Measurements from ENCODE around the gene HGFAC.
A peak's percentile ranks its signal among the peaks of the same experiment; 100 is the strongest.

HGFAC gene

DNA sequence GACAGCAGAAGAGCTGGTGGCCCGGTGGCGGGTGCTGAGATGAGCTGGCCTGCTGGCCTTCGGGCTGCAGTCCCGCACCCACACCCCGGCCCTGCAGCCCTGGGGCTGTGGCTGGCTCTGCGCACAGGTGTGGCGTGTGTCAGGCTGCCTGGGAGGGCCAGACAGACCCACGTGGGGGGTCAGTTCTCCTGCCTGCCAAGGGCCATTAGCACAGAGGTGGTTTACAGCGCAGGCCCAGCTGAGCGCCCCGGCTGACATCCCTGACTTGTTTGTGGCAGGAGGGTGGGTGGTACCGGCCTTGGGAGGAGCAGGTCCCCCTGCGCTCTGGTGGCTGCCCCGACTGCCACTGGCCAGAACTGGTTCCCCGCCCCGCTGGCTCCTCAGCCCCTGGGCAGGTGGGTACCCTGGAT is 9.4 kb upstream of the HGFAC start:
- TF ChIP-seq, protein P1, sequence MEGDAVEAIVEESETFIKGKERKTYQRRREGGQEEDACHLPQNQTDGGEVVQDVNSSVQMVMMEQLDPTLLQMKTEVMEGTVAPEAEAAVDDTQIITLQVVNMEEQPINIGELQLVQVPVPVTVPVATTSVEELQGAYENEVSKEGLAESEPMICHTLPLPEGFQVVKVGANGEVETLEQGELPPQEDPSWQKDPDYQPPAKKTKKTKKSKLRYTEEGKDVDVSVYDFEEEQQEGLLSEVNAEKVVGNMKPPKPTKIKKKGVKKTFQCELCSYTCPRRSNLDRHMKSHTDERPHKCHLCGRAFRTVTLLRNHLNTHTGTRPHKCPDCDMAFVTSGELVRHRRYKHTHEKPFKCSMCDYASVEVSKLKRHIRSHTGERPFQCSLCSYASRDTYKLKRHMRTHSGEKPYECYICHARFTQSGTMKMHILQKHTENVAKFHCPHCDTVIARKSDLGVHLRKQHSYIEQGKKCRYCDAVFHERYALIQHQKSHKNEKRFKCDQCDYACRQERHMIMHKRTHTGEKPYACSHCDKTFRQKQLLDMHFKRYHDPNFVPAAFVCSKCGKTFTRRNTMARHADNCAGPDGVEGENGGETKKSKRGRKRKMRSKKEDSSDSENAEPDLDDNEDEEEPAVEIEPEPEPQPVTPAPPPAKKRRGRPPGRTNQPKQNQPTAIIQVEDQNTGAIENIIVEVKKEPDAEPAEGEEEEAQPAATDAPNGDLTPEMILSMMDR (IDR thresholded peaks at IDR 0.05; ENCODE audit: control insufficient read depth, extremely low read depth, insufficient read depth): no peak
- DNase-seq (ENCODE audit: low read depth): no peak
- H3K4me3 ChIP-seq (ENCODE audit: low read depth, low read length): no peak overlapping the region

DNA sequence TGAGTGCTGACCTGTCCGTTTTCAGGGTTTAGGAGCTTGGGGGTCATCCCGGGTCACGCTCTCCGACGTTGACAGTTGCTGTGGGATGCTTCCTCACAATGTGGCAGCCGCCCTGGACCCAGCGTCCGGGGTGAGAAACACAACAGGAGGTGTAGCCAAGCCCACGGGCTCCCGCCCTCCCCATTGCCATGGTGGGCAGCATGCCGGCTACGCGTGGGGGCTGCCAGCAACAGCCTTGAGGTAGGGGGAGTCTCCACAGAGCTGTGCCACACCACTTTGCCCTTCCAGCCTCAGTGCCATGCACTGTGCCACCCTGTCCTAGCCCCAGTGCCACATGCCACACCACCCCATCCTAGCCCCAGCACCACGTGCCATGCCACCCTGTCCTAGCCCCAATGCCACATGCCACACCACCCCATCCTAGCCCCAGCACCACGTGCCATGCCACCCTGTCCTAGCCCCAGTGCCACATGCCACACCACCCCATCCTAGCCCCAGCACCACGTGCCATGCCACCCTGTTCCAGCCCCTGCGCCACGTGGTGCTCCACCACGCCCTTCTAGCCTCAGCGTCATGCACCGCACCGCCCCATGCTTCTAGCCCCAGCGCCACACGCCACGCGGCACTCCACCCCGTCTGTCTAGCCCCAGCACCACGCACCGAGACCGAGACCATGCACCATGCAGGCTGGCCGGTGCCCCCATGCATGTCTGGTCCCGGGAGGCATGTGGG is 8.5 kb upstream of the HGFAC start:
- H3K4me3 ChIP-seq (ENCODE audit: low read depth, low read length): no peak overlapping the region
- TF ChIP-seq, protein P1 (IDR thresholded peaks at IDR 0.05; ENCODE audit: control insufficient read depth, extremely low read depth, insufficient read depth): no peak
- DNase-seq (ENCODE audit: low read depth): no peak

DNA sequence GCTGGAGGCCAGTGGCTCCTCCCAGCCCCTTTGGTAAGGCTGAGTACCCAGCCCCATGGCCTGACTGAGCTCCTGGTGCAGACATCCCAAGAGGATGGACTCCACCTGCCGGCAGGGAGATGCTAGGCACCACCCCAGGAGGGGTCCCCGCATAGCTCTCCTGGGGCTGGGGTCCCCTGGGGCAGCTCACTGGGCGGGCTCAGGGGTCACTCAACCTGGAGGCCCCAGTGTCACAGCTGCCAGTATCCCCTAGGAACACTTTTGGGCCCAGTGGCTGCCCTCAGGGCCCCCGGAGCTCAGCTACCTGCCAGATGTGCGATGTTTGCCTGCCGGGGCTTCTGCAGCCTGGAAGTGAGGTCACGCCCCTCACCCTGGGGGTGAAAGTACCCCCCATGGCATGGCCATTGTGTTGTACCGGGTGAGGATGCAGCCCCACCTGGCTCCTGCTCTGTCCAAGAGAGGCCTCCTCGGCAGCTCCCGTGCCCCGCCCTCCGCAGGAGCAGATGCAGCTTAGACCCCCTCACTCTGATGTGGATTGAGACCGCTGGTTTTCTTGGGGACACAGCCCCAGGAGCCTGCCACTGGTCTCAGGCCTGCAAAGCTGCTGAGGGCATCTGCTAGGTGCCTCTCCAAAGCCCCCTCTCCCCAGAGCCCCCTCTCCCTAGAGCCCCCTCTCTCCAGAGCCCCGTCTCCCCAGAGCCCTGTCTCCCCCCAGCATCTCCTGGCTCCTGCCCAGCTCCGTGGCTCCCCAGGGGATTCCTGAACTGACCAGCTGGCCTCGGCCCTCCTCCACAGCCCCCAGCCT is 6.7 kb upstream of the HGFAC start:
- DNase-seq (ENCODE audit: low read depth): no peak
- no peak overlapping the region for H3K4me3 ChIP-seq (ENCODE audit: low read depth, low read length)
- TF ChIP-seq, protein P1 (IDR thresholded peaks at IDR 0.05; ENCODE audit: control insufficient read depth, extremely low read depth, insufficient read depth): no peak; the same call in 1 of the 2 replicates

DNA sequence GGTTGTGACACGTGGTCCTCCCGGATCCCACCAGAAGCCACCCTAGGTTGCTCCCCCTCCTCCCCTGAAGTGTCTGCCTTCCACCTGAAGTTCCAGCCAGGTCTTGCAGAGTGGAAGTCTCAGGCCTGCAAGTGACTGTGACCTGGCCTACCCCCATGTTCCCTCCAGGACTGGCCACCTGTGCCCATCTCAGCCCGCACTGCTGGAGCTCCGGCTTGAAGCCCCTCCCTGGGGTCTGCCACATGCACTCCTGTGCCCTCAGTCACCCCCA is 6.1 kb upstream of the HGFAC start:
- no peak for DNase-seq (ENCODE audit: low read depth)
- TF ChIP-seq, protein P1 (IDR thresholded peaks at IDR 0.05; ENCODE audit: control insufficient read depth, extremely low read depth, insufficient read depth): no peak
- H3K4me3 ChIP-seq (ENCODE audit: low read depth, low read length): no peak overlapping the region

DNA sequence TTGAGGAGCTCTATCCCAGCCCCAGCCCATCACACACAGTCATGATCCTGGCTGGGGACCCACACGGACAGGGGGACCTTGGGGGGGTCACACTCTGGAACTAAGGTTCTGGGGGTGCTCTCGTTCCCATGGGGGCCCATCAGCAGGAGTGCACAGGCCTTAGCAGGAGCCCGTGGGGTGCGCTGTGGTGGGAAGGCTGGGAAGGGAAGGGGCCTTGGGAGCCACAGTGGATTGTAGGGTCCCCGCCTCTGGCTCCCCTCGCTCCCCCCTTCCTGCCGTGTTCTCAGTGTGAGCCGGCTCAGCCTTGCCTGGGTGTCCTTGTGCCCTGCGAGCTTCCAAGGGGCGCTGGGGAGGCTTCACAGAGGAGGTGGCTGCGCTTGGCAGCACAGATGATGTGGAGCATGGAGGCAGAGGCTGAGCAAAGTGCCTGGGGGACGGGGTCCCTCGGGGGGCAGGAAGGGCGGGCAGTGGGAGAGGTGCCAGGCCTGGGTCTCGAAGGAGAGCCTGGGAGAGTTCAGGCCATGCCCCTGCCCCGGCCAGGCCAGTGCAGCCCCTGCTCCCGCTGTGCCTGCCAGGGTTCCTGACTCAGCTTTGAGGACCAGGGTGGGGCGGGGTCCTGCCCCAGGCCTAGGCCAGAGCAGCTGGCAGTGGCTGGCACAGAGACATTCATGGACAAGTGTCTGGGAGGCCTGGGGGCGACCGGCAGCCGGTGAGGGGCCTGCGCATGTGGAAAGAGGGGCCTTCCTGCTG is 5.5 kb upstream of the HGFAC start:
- H3K4me3 ChIP-seq (ENCODE audit: low read depth, low read length): no peak overlapping the region
- DNase-seq (ENCODE audit: low read depth): no peak
- TF ChIP-seq, protein P1 (IDR thresholded peaks at IDR 0.05; ENCODE audit: control insufficient read depth, extremely low read depth, insufficient read depth): no peak

DNA sequence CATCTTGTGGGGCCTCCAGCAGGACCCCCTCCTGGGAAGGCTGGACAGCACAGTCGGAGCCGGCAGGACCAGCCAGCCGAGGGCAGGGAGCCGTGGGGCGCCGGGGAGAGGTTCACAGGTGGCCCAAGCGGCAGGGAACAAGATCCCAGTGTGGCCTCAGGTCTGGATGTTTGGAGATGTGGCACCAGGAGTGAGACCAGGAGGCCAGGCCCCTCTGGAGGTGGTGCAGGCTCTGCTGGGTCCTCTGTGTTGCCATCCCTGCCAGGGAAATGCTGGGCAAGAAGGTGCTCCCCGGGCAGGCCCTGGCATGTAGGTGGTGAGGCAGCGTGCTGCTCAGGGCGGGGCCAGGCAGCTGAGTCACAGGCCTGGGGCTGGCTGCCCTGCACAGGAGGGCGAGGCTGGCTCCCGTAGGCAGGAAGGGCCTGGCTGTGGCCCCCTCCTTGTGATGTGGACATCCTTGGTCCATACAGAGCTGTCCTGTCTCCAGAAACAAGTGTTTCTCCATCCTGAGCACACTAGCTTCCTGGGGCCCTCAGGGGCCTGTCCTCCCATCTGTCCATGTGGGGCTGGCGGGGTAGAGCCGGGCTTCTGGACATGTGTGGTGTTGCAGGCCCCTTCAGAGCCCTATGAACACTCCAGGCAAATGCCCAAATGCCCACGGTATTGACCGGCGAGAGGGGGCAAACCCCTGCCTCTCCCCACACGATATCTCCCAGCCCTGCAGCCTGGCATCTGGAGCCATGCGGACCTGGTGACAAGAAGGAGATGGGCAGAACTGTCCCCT is 4.8 kb upstream of the HGFAC start:
- H3K4me3 ChIP-seq (ENCODE audit: low read depth, low read length): no peak overlapping the region
- peak; percentile 27 for DNase-seq (ENCODE audit: low read depth)
- TF ChIP-seq, protein P1 (IDR thresholded peaks at IDR 0.05; ENCODE audit: control insufficient read depth, extremely low read depth, insufficient read depth): no peak

All from LNCaP clone FGC (cell line).